PFSK-1 (cell line): ENCODE data around the gene KIFAP3.

Experiments
- POLR2AphosphoS5 ChIP-seq: IDR thresholded peaks from 2 replicates; pipeline ENCODE4 v1.6.1; 2012; ENCODE audit warnings: low read depth, mild to moderate bottlenecking, control low read depth, low read length, moderate library complexity
- TAF1 ChIP-seq: IDR thresholded peaks from 2 replicates; pipeline ENCODE4 v1.6.1; 2012; ENCODE audit warnings: low read length, control low read depth, borderline replicate concordance; ENCODE audit not compliant: insufficient read depth
- TF ChIP-seq, protein P1 (sequence below), 2 experiments: IDR thresholded peaks; 2 replicates each; pipeline versions ENCODE4 v1.6.1 to v1.8.0; 2011 to 2012; ENCODE audit warnings: low read depth in 2 of 2, low read length in 2 of 2, control low read depth in 1 of 2, inconsistent platforms in 1 of 2, mild to moderate bottlenecking in 1 of 2, moderate library complexity in 1 of 2; ENCODE audit not compliant: insufficient read depth in 1 of 2

DNA sequence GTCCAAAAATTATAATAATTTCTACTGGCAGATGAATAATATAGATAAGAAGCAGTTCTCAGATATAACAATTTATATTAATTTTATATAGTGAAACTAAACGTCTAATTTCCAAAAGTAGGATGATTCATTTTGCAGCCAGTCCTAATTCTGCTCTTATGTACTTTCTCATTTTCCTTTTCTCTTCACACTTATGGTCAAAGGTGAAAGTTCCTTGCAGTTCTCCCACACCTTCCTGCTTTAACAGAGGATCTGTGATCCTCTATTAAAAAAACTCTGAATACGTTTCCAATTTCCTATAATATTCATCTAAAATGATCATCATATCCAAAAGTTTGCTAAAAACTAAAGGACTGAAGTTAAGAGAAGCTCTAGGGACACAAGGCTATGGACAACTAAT lies 78.5 kb downstream of the KIFAP3 start:
- no peak for TF ChIP-seq TAF1
- TF ChIP-seq, protein P1, sequence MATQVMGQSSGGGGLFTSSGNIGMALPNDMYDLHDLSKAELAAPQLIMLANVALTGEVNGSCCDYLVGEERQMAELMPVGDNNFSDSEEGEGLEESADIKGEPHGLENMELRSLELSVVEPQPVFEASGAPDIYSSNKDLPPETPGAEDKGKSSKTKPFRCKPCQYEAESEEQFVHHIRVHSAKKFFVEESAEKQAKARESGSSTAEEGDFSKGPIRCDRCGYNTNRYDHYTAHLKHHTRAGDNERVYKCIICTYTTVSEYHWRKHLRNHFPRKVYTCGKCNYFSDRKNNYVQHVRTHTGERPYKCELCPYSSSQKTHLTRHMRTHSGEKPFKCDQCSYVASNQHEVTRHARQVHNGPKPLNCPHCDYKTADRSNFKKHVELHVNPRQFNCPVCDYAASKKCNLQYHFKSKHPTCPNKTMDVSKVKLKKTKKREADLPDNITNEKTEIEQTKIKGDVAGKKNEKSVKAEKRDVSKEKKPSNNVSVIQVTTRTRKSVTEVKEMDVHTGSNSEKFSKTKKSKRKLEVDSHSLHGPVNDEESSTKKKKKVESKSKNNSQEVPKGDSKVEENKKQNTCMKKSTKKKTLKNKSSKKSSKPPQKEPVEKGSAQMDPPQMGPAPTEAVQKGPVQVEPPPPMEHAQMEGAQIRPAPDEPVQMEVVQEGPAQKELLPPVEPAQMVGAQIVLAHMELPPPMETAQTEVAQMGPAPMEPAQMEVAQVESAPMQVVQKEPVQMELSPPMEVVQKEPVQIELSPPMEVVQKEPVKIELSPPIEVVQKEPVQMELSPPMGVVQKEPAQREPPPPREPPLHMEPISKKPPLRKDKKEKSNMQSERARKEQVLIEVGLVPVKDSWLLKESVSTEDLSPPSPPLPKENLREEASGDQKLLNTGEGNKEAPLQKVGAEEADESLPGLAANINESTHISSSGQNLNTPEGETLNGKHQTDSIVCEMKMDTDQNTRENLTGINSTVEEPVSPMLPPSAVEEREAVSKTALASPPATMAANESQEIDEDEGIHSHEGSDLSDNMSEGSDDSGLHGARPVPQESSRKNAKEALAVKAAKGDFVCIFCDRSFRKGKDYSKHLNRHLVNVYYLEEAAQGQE (IDR thresholded peaks at IDR 0.05; ENCODE audit: insufficient read depth in 1 of 2, low read depth in 2 of 2, low read length in 2 of 2) = no peak
- TF ChIP-seq POLR2AphosphoS5 = no peak
